G401 (cell line): Measurements from ENCODE around the gene CCR7. TPM values are rescaled to one million over a fixed set of nuclear protein-coding genes. Genes with fewer than 3 reads are reported as not detected.
"Not testable (repeated sequence)": the region's sequence is repeated elsewhere in the genome, so short reads cannot be mapped to it uniquely, and the experiment has no call there.

Source experiments
- DNase-seq: peaks from one replicate; pipeline ENCODE4 v3.0.0-alpha.2; 2015; ENCODE audit warnings: low spot score
- in situ Hi-C: cut with HindIII; loops from 2 replicates; pipeline ENCODE4 v1.10.0; 2016; ENCODE audit warnings: low sequenced_read_pairs, mixed read lengths
- total RNA-seq: library from RNA; depleted of rRNA; stranded (reverse); fragments of >200 nt; shearing (Covaris generic); gene quantifications from 2 replicates; pipeline ENCODE4 v1.2.3, GENCODE V29; 2014

Gene CCR7
- total RNA-seq, 1 experiment from 2014 or later, result not detected

DNA sequence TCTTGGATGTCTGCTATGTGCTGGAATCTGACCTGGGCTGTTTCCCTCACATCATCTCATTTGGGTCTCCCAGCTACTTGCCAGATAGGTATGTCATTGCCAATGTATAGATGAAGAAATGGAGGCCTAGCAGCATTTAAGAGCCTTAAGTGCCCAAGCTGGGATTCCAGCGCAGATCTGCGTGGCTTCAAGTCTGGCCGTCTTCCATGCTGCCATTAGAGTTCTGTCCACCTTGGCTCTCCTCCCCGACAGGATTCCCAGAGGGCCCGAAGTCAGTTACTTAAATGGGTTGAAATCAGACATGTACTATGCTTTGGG is 33.0 kb upstream of the CCR7 start:
- DNase-seq, result no peak

DNA sequence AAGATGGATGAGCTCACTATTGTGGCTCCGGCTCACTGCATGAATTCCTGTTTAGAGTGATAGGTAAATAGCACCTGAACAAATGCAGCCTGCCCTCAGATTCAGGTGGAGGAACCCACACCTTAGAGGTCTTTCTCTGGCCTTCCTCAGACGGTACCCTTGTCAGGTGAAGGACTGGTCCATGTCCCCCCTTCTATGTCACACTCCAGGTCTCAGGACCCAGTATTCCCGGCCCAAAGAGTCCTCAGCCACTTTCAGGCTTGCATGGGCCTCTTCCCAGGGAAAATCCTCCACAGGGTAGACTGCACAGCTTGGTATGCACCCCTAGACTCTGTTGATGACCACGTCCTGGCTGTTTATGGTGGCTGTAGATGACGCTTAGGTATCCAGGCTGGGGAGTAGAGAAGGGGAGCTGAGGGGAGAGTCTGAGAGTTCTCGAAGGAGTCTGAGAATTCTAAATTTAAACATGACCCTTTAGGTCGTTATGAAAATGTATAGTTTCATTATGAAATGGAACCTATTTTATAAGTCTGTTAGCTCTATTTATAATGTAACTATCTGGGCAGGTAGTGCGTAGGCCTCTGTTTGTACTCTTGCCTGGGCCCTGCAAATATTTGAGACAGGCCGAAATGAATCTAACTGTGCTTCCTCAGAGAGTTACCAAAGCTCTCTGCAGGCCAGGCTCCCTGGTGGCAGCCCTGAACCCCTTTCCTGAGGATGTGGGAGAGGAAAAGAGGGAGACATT is 32.5 kb upstream of the CCR7 start:
- no peak for DNase-seq

More for the DNA sequence above, 33.0 kb upstream of the CCR7 start:
- in situ Hi-C loops, result no loop called here

DNA sequence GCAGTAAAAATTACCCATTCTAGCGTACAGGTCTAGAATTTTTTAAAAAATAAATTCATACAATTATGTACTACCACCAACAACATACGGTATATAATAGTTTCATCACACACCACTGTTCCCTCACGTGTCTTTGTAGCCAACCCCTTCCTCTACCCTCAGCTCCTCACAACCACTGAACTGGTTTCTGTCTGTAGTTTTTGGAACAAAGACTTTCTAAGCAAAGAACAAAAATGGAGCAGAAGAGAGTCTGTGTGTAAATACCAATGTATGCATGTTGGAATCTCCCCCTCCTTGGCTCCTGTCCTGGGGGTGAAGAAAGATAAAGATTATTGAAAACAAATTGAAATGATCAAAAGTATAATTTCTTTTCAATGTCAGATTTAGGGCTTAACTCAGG is 31.9 kb upstream of the CCR7 start:
- no peak for DNase-seq
- in situ Hi-C loops, result no loop called here

More for the DNA sequence above, 32.5 kb upstream of the CCR7 start:
- in situ Hi-C loops, result no loop called here

DNA sequence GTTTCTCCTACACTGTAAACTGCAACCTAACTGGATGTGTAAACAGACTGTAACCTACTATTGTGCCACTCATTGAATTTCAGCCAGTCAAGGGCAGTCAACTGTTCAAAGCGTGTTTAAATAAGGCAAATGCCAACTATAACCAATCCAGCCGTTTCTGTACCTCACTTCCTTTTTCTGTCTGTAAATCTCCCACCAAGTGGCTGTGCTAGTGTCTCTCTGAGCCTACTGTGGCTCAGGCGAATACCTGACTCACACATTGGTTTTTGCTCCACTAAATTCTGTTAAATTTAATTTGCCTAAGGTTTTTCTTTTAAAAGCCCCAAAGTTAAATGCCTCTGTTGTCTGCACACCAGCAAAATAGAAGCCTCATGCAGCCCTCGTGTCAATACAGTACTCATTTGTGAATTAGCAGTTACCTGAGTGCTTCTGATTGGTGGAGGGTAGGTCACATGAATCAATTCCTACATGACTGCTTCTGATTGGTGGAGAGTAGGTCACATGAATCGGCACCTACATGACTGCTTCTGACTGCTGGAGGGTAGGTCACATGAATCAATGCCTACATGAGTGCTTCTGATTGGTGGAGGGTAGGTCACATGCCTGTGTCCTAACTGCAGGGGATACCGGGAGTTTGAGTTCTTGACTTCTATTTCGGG is 31.1 kb upstream of the CCR7 start:
- DNase-seq, result no peak
- in situ Hi-C loops, result no loop called here

DNA sequence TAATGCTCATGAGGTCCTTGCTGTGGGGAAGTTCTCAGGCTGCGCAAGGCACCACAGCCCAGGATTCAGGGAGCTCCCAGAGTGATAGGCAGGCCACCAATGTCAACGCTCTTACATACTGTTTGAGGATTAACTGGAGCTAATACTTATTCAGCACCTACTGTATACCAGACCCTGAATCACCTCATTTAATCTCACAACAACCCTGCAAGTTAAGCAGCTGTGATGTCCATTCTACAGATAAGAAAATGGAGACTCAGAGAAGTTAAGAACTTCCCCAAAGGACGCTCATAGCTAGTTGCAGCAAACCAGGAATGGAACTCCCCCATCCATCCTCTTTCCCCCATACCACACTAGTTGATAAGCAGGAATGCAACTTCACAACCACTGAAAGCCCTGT is 25.5 kb upstream of the CCR7 start:
- DNase-seq, result no peak
- in situ Hi-C loops, result no loop called here

DNA sequence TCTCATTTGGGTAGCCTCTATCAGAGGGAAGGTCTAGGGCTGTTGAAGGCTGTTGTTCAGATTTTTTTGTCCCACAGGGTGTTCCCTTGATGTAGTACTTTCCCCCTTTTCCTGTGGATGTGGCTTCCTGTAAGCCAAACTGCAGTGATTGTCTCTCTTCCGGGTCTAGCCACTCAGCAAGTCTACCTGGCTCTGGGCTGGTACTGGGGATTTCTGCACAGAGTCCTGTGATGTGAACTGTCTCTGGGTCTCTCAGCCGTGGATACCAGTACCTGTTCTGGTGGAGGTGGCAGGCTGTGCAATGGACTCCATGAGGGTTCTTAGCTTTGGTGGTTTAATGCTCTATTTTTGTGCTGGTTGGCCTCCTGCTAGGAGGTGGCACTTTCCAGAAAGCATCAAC is 23.3 kb upstream of the CCR7 start:
- no peak for DNase-seq
- in situ Hi-C loops, result no loop called here

DNA sequence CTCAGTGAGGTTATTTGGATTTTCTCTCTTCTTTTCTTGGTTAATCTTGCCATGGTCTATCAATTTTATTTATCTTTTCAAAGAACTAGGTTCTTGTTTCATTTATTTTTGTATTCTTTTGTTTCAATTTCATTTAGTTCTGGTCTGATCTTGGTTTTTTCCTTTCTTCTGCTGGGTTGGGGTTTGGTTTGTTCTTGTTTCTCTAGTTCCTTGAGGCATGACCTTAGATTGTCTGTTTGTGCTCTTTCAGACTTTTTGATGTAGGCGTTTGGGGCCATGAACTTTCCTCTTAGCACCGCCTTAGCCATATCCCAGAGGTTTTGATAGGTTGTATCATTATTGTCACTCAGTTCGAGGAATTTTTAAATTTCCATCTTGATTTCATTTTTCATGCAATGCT is 21.0 kb upstream of the CCR7 start:
- in situ Hi-C loops, DNase-seq: not testable (repeated sequence)

DNA sequence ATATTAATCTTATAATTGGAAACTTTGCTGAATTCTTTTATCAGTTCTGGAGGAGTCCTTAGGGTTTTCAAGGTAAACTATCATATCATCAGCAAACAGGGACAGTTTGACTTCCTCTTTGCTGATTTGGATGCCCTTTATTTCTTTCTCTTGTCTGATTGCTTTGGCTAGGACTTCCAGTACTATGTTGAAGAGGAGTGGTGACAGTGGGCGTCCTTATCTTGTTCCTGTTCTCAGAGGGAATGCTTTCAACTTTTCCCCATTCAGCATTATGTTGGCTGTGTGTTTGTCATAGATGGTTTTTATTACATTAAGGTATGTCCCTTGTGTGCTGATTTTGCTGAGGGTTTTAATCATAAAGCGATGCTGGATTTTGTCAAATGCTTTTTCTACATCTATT is 19.7 kb upstream of the CCR7 start:
- DNase-seq, in situ Hi-C loops: not testable (repeated sequence)

DNA sequence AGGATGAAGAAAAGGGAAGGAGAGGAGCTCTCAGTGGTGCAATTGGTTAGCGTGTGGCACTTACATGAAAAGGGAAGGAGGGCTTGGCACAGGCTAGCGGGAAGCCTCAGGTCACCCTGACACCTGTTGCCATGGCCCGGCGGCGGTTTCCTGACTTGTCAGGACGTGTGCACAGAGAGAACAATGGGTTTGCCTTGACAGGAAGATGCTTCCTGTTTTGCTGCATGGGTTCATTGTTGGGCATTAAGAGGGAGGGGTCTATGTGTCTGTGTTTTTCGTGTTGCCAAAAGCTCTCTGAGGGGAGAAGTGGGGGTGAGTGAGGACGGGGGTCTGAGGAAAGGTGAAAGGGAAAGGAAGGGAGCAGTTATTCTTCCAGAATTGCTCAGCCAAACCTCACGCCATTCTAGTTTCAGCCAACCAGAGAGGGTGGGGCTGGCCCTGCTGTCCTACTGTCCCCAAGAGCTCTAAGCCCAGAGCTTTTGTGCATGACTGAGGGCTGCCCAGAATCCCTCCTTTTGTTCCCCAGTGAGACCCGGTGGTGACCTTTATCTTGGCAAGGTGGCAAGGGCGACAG is 17.1 kb upstream of the CCR7 start:
- in situ Hi-C loops, result no loop called here
- no peak for DNase-seq

DNA sequence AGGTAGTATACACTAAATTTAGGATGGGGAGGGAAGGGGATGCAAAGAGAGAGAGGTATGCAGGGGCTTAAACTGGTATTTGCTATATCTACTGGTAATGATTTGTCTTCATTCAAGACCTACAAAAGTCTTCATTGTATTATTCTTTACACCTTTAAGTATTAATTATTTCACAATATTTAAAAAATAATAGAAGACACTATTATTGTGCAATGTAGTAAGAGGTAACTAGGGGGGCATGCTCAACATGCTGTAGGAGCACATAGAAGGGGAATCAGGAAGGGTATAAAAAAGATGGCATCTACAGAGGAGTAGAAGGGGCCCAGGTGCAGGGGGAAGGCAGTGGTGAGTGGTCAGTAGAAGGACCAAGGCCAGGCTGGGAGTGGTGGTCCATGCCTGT is 14.9 kb upstream of the CCR7 start:
- no peak for DNase-seq
- in situ Hi-C loops, result no loop called here

DNA sequence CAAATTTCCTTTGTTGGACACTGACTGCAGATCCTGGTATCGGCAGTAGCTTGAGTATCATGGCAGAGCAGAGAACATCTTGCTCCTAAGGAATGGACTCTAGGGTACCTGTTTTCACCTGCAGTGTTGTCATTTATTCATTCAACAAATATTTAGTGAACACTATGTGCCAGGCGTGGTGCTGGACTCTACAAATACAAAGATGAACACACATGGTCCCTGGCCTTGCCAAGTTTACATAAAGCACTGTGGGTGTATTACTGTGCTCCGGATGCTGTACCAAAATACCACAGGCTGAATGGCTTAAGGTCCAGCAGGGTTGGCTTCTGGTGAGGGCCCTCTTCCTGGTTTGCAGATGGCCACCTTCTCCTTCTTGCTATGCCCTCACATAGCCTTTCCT is 14.2 kb upstream of the CCR7 start:
- DNase-seq, result no peak
- in situ Hi-C loops, result no loop called here

DNA sequence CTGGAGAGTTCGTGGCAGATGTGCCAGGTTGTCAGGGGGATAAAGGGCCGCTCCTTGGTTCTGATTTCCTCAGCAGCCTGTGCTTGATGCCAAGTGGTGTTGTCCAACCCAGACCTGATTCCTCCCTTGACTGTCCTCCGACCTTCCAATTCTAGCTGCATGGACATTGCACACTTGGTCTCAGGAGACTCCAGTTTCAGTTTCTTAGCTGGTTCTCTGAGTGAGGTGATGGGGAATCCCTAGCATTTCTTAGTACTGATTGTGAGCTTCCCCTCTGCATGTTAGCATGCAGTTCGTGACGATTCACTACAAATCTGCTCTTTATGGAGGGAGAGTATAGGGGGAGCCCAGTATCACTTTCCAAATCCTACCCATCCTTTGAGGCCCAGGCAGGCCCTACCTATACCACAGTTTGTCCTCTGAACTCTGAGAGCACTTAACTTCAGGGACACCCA is 12.4 kb upstream of the CCR7 start:
- in situ Hi-C loops, result no loop called here
- DNase-seq, result no peak

DNA sequence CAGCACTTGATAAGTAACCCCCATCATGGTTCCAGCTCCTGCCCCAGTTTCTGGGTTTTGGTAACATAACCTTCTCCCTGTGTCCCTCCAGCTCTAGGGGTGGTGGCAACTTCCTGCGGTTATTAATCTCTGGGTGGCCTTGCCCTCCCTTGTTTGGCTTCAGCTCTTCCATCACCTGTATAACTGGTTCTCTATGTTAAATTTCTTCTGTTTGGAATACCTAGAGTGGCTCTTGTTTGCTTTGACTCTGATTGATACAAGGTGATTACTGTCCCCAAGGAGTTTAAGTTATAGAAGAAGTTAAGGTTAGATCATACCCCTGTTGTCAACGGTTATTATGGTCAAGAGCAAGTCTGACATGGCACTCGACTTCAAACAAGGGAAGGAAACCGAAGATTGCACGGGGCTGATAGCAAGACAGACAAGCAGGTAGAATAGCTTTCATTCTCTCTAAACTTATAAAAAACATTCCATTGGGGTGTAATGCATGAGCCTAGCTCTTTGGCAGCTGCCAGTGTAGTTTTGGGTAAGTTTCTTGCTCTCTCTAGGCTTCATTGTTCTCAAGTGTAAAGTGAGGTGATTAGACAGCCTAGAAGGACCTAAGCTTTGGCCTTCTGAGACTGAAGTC is 11.0 kb upstream of the CCR7 start:
- in situ Hi-C loops, result no loop called here
- DNase-seq, result no peak

DNA sequence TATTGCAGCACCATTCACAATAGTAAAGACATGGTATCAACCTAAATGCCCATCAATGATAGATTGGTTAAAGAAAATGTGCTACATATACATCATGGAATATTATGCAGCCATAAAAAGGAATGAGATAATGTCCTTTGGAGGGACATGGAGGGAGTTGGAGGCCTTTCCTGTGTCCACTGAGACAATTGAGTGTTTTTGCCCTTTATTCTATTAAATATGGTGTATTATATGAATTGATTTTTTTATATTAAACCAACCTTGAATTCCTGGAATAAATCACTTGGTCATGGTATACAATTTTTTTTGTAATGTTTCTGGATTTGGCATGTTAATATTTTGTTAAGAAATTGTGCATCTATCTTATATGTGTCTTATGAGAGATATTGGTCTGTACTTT is 9.0 kb upstream of the CCR7 start:
- in situ Hi-C loops, result no loop called here
- DNase-seq, result no peak

DNA sequence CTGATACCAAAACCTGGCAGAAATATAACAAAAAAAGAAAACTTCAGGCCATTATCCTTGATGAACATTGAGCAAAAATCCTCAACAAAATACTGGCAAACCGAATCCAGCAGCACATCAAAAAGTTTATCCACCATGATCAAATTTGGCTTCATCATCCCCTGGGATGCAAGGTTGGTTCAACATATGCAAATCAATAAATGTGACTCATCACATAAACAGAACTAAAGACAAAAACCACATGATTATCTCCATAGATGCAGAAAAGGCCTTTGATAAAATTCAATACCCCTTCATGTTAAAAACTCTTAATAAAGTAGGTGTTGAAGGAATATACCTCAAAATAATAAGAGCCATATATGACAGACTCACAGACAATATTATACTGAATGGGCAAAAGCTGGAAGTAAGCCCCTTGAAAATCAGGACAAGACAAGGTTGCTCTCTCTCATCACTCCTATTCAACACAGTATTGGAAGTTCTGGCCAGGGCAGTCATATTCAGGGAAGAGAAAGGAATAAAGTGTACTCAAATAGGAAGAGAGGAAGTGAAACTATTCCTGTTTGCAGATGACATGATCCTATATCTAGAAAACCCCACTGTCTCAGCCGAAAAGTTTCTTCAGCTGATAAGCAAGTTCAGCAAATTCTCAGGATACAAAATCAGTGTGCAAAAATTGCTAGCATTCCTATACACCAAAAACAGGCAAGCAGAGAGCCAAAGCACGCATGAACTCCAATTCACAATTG is 7.1 kb upstream of the CCR7 start:
- DNase-seq, in situ Hi-C loops: not testable (repeated sequence)

DNA sequence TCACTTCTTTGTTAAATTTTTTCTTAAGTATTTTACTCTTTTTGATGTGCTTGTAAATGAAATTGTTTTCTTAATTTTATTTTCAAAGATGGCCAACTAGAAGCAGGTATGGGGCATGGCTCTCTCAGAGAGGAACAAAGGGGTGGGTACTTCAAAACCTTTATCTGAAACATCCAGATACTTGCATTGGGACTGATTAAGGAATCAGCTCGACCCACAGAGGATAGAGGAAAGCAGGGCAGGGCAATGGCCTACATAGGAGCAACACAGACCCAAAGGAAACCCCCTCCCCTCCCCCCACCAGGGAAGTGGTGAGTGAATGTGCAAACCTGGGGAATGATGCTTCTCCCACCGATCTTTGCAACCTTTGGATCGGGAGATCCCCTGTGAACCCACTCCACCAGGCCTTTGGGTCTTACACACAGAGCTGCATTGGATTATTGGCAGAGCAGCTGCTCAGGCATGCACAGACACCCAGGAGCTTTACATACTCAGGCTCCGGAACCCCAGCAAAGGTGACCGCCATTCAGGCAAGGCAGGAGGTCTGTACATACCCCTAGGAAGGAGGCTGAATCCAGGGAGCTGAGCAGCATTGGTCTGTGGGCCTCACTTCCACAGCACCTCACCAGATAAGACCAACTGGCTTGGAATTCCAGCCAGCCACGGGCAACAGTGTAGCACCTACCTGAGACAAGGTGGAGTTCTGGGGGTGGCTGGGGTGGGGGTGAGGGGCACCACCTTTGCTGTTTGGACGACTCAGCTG is 3.0 kb upstream of the CCR7 start:
- in situ Hi-C loops, result no loop called here
- no peak for DNase-seq

DNA sequence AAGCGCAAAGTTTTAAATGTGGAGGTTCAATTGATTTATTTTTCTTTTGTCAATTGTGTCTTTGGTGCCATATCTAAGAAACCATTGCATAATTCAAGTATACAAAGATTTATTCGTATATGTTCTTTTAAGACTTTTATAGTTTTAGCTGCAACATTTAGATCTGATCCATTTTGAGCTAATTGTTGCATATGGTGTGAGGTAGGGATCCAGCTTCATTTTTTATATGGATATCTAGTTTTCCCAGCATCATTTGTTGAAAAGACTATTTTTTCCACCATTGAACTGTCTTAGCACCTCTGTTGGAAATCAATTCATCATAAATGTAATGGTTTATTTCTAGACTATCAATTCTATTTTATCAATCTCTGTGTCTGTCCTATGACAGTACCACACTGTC is 2.1 kb upstream of the CCR7 start:
- in situ Hi-C loops, result no loop called here
- no peak for DNase-seq

DNA sequence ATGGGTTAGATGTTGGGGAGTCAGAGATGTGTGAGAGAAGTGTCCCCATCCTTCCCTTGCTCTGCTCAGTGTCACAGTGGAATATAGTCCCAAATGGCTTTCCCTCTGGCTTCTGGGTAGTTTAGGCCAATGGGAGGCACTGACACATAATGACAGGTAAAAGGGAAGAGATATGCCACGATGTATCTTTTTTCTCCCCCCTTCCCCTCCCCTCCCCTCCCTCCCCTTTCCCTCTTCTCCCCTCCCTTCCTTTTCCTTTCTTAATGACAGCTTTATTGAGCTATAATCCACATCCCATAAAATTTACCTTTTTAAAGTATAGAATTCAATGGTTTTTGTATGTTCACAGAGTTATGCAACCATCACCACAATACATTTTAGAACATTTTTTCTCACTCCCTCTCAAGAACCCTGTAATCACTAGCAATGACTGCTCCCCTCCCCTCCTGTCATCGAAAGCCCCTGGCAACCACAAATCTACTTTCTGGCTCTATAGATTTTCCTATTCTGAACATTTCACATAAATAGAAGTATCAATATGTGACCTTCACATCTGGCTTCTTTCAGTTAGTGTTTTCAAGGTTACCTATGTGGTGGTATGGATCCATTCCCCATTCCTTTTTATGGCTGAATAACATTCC is 617 bp upstream of the CCR7 start:
- in situ Hi-C loops, result no loop called here
- DNase-seq, result no peak
